Measurements from ENCODE around the gene RAD17. TPM values are rescaled to one million over a fixed set of nuclear protein-coding genes. Genes with fewer than 3 reads are reported as not detected.
"Not testable (repeated sequence)": the region's sequence is repeated elsewhere in the genome, so short reads cannot be mapped to it uniquely, and the experiment has no call there.

Gene RAD17
- polyA plus RNA-seq, 12 donors, result 25.8 to 38.8 (median 29.2) TPM; not detected in 1

DNA sequence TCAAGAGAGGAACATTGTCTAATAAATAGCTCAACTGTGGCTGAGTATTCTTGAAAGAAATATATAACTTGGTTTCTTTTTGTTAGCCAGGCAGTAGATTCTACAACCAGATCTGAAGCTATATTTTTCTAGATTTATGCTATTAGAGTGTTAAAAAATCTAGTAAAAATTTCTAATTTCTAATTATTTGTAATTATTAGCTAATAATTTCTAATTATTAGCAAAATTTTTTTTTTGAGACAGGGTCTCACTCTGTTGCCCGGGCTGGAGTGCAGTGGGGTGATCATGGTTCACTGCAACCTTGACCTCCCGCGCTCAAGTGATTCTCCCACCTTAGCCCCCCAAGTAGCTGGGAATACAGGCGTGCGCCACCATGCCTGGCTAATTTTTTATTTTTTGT is 2.8 kb downstream of the RAD17 start:
- DNase-seq, result no peak

- no peak for DNase-seq
Observed at GRCh38 chr5:69374911-69375446, 5.4 kb downstream of the RAD17 start.

DNA sequence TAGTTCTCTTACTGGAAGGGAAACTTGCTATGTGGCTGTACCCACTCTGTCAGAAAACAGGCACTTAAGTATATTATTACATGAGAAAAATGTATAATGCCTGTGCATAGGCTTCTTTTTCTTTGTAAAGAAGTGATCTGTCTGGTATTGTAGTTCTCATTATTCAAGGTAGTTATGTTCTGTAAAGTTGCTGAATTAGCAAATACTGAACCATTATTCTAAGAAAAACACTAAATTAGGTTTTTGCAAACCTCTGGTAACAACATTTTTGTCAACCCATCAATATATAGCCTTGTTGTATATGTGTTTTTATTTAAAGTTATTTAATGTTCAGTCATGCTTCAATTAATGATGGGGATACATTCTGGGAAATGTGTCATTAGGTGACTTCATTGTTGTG is 8.8 kb downstream of the RAD17 start:
- no peak for DNase-seq

GRCh38 chr5:69404659-69405330 is 35.2 kb downstream of the RAD17 start:
- DNase-seq, result no peak

- DNase-seq, result no peak
Observed at GRCh38 chr5:69414885-69415583, 45.4 kb downstream of the RAD17 start, which contains the start of gene MARVELD2. Gene MARVELD2 (plus strand): TSS chr5:69415116. CDS start chr5:69419386, 4,270 bp downstream.

GRCh38 chr5:69415584-69415958 is 46.0 kb downstream of the RAD17 start:
- no peak for DNase-seq

- no peak for DNase-seq
Observed at GRCh38 chr5:69416180-69416579, 46.6 kb downstream of the RAD17 start.

DNA sequence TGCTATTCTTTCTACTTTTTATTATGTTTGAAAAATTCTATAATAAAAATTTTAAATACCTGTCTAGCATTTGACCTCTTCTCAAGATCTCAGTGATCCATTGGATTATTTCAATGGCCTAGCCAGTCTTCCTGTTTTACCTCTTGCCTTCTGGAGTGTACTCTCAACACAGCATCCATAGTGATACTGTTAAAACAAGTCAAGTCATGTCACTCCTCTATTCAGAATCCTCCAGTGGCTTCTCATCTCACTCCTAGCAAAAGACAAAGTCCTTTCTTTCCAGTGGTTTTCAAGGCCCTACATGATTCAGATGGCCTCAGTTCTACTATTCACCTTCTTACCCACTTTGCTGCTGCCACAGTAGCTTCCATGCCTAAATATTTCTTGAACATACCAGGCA is 47.1 kb downstream of the RAD17 start:
- no peak for DNase-seq

DNA sequence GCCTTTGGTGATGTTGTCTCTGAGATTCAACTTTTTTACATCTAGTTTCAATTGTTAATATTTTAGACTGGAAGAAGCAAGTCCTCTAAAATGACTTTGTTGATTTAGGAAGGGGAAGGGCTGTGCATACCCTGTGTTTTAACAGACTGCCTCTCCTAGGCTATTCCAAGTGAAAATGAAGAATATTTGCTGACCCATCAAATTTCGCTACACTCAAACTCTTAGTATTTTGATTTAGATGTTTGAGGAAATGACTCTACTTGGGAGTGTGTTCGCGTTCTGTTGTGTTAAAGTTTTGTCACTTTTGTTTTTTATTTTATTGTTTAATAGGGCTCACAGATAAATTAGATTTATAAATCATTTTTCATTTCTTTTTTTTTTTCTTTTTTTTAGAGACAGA is 48.9 kb downstream of the RAD17 start:
- no peak for DNase-seq

DNA sequence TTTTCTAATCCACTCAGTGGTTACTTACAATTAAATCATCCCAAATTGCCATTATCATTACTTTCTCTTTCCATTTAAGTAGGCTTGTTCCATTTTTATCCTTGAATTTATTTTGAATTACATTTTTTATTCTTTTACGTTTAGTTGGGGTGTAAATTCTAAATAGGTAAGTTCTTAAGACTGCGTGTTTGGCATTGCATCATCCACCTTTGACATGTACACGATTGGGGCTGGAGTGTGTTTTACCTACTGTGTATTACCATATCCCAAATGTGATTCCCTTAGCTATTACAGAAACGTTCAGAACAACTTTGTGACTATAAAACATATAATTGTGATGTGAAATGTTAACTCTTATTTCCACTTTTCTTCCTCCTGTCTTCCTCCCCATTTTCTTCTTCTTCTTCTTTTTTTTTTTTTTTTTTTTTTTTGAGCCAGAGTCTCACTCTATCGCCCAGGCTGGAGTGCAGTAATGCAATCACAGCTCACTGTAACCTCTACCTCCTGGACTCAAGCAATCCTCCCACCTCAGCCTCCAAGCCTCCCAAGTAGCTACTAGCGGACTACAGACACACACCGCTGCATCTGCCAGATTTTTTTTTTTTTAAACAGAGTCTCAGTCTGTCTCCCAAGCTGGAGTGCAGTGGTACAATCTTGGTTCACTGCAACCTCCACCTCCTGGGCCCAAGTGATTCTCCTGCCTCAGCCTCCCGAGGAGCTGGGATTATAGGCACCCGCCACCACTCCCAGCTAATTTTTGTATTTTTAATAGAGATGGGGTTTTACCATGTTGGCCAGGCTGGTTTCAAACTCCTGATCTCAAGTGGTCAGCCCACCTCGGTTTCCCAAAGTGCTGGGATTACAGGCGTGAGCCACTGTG is 62.0 kb downstream of the RAD17 start:
- DNase-seq, result no peak

DNA sequence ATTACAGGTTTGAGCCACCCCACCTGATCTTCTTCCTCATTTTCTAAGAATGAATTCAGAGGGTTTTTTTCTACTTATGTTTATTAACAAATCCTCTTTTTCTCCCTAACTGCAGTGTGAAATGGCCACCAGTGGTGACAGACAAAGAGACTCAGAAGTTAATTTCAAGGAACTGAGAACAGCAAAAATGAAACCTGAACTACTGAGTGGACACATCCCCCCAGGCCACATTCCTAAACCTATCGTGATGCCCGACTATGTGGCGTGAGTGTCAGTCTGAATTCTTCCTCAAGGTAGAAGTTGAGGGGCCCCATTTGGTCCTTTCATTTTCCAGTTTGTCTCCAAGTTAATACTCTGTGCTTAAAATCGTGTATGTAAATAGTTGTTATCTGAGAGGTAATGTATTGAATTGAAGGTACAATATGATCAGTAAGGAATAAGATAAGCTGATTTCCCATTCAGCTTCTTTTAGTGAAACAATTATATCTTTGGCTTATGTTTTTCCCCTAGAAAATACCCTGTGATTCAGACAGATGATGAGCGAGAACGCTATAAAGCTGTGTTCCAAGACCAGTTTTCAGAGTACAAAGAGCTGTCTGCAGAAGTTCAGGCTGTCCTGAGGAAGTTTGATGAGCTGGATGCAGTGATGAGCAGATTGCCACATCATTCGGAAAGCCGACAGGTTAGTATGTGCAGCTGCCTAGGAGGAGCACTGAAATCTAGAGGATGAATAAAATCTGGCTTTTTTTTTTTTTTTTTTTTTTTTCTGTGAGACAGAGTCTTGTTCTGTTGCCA is 63.0 kb downstream of the RAD17 start:
- no peak for DNase-seq

GRCh38 chr5:69435276-69435884 is 65.8 kb downstream of the RAD17 start:
- DNase-seq, result not testable (repeated sequence)

DNA sequence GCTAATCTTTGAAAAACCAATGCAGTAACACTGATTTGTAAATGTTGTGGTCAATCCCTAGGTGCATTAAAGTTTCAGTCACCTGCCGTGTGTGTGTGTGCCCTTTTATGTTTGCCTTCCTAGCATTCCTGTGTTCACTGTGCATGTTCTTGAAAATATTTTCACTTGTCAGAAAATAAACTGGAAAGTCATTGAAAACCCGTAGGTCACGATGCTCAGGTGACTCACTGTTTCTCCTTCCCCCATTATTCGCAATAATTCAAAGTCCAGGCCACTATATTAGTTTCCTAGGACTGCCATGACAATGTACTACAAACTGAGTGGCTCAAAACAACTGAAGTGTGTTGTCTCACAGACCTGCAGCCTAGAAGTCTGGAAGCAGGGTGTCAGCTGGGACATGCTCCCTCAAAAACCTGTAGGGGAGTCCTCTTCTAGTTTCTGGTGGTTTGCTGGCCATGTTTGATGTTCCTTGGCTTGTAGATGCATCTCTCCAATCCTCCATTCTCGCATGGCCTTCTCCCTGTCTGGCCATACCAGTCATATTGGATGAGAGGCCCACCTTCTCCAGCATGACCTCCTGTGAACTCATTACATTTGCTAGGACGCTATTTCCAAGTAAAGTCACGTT is 74.6 kb downstream of the RAD17 start:
- DNase-seq, result no peak

DNA sequence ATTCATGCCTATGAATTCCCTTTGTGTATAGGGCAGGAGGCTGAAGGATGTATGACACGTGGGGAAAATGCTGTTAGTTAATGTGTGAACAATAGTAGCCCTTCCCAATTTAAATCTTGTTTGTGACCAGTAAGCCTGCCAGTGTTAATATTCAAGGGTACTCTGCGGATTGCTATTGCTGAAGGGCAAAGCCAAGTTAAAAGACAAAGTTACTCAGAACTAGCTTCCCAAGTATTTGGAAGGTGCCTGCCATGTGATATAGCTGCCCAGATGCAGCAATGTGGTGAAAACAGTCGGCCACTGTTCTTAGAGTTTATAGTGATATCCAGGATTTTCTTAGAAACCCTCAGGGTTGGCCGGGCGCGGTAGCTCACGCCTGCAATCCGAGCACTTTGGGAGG is 79.9 kb downstream of the RAD17 start:
- no peak for DNase-seq

- DNase-seq, result no peak
Observed at GRCh38 chr5:69450116-69450515, 80.5 kb downstream of the RAD17 start.

GRCh38 chr5:69450527-69450926 is 80.9 kb downstream of the RAD17 start:
- DNase-seq, result not testable (repeated sequence)

- DNase-seq, result no peak
Observed at GRCh38 chr5:69451941-69452647, 82.5 kb downstream of the RAD17 start.

GRCh38 chr5:69453487-69453886 is 83.9 kb downstream of the RAD17 start:
- not testable (repeated sequence) for DNase-seq

DNA sequence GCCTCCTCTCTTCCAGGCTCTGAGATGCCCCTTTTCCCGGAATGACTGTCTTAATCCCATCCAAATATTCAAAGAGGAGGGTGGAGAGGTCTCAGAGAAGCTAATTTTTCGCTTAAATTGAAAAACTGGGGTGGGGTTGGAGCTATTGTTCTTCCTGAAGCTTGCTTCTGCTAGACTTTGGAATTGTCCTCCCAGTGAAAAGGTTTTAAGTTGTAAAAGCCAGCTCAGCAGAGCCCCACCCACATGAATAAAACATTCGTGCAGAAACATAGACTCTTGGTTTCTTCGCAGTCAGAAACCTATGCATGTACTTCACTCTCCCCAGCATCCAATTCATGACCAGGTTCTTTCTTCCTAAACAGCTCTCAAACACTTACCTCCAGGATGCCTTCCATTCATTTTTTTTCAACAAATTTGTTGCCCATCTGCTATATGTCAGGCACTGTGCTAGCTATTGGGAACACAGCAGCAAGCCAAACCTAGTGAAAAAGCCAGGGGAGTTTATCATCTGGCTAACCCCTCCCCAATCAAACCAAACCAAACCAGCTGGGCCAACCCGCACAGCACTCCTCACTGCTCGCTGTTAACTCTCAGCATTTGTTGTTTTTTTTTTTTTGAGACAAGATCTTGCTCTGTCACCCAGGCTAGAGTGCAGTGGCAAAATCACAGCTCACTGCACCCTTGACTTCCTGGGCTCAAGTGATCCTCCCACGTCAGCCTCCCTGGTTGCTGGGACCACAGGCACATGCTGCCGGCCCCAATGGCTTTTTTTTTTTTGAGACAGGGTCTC is 85.0 kb downstream of the RAD17 start:
- DNase-seq, result no peak
